Activated T-cell treated with anti-CD3 and anti-CD28 coated beads, Interleukin-2, amount 50 U/mL, for 24 hours (primary cell): ENCODE data around the gene C1QTNF12.

Source experiments
- DNase-seq: peaks from one replicate; pipeline ENCODE4 v3.0.0-alpha.2; 2020
- H3K27ac Mint-ChIP-seq: 2 replicates; pipeline ENCODE4 v1.8.0; 2020; ENCODE audit warnings: mild to moderate bottlenecking, mixed read lengths
- H3K27me3 Mint-ChIP-seq: 2 replicates; pipeline ENCODE4 v1.8.0; 2020; ENCODE audit warnings: mixed read lengths
- H3K36me3 Mint-ChIP-seq: 2 replicates; pipeline ENCODE4 v1.8.0; 2020; ENCODE audit warnings: low read depth, mixed read lengths
- H3K4me1 Mint-ChIP-seq: 2 replicates; pipeline ENCODE4 v1.8.0; 2020; ENCODE audit warnings: low read depth, mixed read lengths
- H3K4me3 Mint-ChIP-seq: 2 replicates; pipeline ENCODE4 v1.8.0; 2020; ENCODE audit warnings: mild to moderate bottlenecking, moderate library complexity, mixed read lengths
- H3K9me3 Mint-ChIP-seq: 2 replicates; pipeline ENCODE4 v1.8.0; 2020; ENCODE audit warnings: mixed read lengths

C1QTNF12 gene

DNA sequence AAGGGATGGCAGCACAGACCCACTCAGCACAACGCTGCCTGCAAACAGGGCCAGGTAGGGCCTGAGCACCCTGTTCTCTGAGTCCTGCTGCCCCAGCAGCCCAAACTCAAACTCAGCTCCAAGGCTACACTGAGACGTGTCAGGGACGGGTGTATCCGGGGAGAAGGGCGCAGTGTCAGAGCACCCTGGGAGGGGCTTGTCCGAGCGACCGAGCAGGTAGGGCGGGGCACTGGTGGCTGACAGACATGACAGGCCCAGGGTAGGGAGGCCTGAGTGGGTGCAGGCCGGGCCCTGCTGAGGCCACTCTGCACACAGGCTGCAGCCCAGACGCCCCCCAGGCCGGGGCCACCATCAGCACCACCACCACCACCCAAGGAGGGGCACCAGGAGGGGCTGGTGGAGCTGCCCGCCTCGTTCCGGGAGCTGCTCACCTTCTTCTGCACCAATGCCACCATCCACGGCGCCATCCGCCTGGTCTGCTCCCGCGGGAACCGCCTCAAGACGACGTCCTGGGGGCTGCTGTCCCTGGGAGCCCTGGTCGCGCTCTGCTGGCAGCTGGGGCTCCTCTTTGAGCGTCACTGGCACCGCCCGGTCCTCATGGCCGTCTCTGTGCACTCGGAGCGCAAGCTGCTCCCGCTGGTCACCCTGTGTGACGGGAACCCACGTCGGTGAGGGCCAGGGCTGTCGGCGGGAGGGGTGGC is 39.2 kb upstream of the C1QTNF12 start:
- H3K27ac Mint-ChIP-seq, result no peak overlapping the region
- no peaks in the 10 kb centered on the region for H3K27me3 Mint-ChIP-seq
- no peak overlapping the region for H3K4me3 Mint-ChIP-seq

GRCh38 chr1:1285102-1285571 is 38.6 kb upstream of the C1QTNF12 start:
- no peak overlapping the region for H3K4me3 Mint-ChIP-seq
- H3K9me3 Mint-ChIP-seq, result no peaks in the 10 kb centered on the region
- H3K36me3 Mint-ChIP-seq, result no peaks in the 10 kb centered on the region
- no peak overlapping the region for H3K27ac Mint-ChIP-seq
- H3K4me1 Mint-ChIP-seq, result peaks cover 5% of the 10 kb centered on the region
- no peak for DNase-seq
- H3K27me3 Mint-ChIP-seq, result no peaks in the 10 kb centered on the region

More for the DNA sequence above, 39.2 kb upstream of the C1QTNF12 start:
- DNase-seq, result no peak
- H3K9me3 Mint-ChIP-seq, result no peaks in the 10 kb centered on the region
- no peaks in the 10 kb centered on the region for H3K36me3 Mint-ChIP-seq
- H3K4me1 Mint-ChIP-seq, result peaks cover 5% of the 10 kb centered on the region

DNA sequence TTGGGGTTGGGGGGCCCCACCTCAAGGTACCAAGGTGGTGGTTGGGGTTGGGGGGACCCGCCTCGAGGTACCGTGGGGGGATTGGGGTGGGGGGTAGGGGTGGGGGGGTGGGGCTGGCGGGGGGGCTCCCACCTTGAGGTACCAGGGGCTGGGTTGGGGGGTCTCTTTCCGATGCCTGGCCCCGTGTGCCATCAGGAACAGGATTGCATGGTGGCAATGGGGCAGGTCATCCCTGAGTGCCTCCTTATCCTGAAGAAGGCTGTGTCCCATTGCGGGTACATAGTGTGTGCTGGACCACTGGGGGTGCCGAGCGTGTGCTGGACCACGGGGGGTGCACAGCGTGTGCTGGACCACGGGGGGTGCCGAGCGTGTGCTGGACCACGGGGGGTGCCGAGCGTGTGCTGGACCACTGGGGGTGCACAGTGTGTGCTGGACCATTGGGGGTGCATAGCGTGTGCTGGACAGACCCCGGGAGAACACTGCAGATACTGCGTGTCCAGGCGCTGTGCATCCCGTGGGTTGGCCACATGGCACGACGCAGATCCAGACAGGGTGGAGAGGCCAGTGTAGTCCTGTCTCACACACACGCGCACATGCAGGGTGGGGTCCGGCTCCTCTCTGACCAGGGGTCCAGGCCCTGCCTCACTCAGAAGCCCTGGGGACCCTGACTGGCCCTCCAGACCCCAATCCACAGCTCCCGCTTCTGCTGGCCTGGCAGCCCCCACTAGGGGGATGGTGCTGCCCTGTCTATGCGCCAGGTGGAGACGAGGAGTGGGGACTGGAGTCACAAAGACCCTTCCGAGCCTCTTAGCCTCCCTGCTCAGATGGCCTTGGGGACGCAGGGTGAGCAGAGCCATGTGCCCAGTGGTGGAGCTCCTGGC is 37.9 kb upstream of the C1QTNF12 start:
- no peak overlapping the region for H3K27ac Mint-ChIP-seq
- DNase-seq, result no peak
- no peaks in the 10 kb centered on the region for H3K36me3 Mint-ChIP-seq
- no peak overlapping the region for H3K4me3 Mint-ChIP-seq
- no peaks in the 10 kb centered on the region for H3K27me3 Mint-ChIP-seq
- no peaks in the 10 kb centered on the region for H3K9me3 Mint-ChIP-seq
- H3K4me1 Mint-ChIP-seq, result peaks cover 5% of the 10 kb centered on the region

GRCh38 chr1:1283821-1284220 is 37.3 kb upstream of the C1QTNF12 start:
- no peak for DNase-seq
- no peak overlapping the region for H3K4me3 Mint-ChIP-seq
- no peaks in the 10 kb centered on the region for H3K9me3 Mint-ChIP-seq
- H3K27ac Mint-ChIP-seq, result no peak overlapping the region
- peaks cover 5% of the 10 kb centered on the region for H3K4me1 Mint-ChIP-seq
- H3K36me3 Mint-ChIP-seq, result no peaks in the 10 kb centered on the region
- H3K27me3 Mint-ChIP-seq, result no peaks in the 10 kb centered on the region

DNA sequence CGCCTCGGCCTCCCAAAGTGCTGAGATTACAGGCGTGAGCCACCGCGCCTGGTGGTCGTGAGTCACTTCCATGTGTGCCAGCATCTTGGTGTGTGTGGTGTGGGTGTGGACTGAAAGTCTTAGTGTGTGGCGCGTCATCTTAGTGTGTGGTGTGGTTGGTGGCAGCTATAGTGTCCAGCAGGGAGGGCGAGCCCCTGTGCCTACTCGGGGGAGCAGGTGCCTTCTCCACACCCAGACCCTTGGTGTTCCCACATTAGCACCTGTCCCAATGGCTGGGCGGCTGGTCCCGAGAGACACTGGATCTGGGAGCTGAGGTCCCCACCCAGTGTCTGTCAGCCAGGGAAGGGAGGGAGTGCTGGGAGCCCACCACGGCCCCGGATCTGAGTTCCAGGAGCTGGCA is 36.5 kb upstream of the C1QTNF12 start:
- Mint-ChIP-seq H3K27me3 (no peaks in the 10 kb centered on the region), H3K4me1 (peaks cover 5% of the 10 kb centered on the region), H3K4me3 (no peak overlapping the region), H3K36me3 (no peaks in the 10 kb centered on the region), H3K27ac (no peak overlapping the region), H3K9me3 (no peaks in the 10 kb centered on the region)
- no peak for DNase-seq

DNA sequence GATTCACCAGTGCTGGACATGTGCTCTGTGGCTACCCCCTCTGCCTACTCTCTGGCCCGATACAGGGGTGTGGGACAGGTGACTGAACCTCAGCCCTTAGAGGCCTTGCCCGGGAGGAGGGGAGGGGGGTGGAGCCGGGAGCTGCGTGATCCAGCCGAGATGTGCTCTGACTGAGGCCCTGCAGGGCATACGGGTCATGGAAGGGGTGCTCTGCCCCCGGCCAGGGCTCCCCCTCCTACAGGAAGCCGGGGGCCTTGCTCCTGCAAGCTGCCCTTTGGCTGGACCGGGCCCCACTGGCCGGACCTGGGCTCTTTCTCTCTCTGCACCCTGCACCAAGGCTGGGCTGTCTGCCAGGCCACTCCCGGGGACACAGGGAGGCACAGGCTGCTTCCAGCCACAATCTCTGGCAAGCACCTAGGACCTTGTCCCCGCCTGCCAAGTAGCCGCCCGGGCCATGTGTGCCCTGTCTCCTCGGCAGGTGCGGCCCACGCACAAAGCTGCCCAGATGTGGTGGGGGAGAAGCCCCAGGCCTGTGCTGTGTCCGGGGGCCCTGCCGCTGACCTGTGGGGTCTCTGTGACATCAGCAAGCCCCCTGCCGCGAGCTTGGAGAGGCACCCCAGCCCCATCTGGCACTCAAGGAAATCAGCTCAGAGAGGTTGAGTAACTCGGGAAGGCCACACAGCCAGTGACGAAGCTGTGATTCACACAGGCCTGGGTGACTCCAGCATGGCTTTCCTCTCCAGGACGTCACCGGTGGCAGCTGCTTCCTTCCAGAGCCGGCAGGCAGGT is 35.2 kb upstream of the C1QTNF12 start:
- H3K4me1 Mint-ChIP-seq, result peaks cover 5% of the 10 kb centered on the region
- H3K9me3 Mint-ChIP-seq, result no peaks in the 10 kb centered on the region
- DNase-seq, result no peak
- no peaks in the 10 kb centered on the region for H3K36me3 Mint-ChIP-seq
- no peaks in the 10 kb centered on the region for H3K27me3 Mint-ChIP-seq
- no peak overlapping the region for H3K27ac Mint-ChIP-seq
- no peak overlapping the region for H3K4me3 Mint-ChIP-seq

DNA sequence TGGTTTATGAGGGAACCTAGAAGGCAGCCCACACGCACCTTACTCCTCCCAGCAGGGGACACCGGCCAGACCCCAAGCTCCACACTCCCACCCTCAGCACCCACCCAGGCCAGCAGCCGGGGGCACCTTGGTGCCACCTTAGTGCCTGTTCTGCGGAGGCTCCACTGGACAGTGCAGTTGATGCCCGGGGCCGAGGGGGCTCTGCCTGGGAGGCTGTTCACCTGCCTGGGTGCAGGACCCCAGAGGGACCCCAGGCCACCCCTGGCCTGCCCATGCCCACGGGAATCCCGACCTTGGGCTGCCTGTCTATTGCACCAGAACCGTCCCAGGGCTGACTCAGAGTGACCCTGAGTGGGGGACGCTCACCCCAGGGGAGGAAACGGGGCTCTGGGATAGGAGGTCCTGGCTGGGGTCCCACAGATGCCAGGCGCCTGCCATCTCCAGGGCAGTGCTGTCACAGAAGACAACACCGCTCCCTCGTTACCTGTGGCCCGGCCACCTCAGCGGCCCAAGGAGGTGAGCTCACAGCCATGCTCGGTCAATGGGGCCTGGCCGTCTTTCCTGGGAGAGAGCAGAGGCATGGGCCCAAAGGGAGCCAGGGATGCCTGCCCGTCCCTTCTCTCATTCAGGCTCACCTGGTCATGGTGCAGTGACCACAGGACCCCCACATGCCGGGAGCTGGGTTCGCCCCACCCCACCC is 34.4 kb upstream of the C1QTNF12 start:
- Mint-ChIP-seq H3K4me3 (no peak overlapping the region), H3K27ac (no peak overlapping the region), H3K36me3 (no peaks in the 10 kb centered on the region), H3K9me3 (no peaks in the 10 kb centered on the region), H3K4me1 (peaks cover 5% of the 10 kb centered on the region), H3K27me3 (no peaks in the 10 kb centered on the region)
- DNase-seq, result no peak

DNA sequence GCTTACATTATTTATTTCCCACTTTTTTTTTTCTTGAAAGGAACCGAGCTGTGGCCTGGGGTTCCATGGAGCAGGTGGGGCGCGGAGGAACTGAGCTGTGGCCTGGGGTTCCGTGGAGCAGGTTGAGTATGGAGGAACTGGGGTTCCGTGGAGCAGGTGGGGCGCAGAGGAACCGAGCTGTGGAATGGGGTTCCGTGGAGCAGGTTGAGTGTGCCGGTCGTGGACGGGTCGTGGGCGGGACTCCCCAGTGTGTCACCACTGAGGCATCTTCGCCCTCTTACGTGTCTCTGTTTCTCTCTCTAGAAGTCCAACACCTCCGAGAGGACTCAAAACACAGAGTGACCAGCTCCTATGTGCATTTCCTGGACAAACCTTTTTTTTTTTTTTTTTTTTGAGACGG is 32.5 kb upstream of the C1QTNF12 start:
- no peak overlapping the region for H3K4me3 Mint-ChIP-seq
- peaks cover 13% of the 10 kb centered on the region for H3K4me1 Mint-ChIP-seq
- H3K27ac Mint-ChIP-seq, result no peak overlapping the region
- H3K9me3 Mint-ChIP-seq, result no peaks in the 10 kb centered on the region
- H3K36me3 Mint-ChIP-seq, result no peaks in the 10 kb centered on the region
- no peak for DNase-seq
- H3K27me3 Mint-ChIP-seq, result no peaks in the 10 kb centered on the region

DNA sequence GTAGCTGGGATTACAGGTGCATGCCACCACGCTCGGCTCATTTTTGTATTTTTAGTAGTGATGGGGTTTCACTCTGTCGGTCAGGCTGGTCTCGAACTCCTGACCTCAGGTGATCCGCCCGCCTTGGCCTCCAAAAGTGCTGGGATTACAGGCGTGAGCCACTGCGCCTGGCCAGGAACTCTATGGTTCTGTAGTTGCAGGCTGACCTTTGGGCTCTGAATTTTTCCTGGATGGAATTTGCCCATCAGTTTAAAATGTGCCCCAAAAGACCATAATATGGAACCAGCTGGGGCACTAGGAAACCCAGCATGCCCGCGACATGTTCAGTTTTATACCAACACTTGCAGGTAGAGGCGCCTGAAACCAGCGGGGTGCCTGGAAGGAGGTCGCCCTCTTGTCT is 32.1 kb upstream of the C1QTNF12 start:
- no peak for DNase-seq
- no peak overlapping the region for H3K27ac Mint-ChIP-seq
- H3K4me3 Mint-ChIP-seq, result no peak overlapping the region
- H3K9me3 Mint-ChIP-seq, result no peaks in the 10 kb centered on the region
- H3K4me1 Mint-ChIP-seq, result peaks cover 13% of the 10 kb centered on the region
- no peaks in the 10 kb centered on the region for H3K36me3 Mint-ChIP-seq
- no peaks in the 10 kb centered on the region for H3K27me3 Mint-ChIP-seq

GRCh38 chr1:1275836-1276235 is 29.3 kb upstream of the C1QTNF12 start:
- Mint-ChIP-seq H3K9me3 (no peaks in the 10 kb centered on the region), H3K4me3 (peak overlapping the region; percentile 6)
- DNase-seq, result no peak

GRCh38 chr1:1274931-1275431 is 28.5 kb upstream of the C1QTNF12 start:
- Mint-ChIP-seq H3K27me3 (no peaks in the 10 kb centered on the region), H3K4me3 (peak overlapping the region; percentile 74), H3K9me3 (no peaks in the 10 kb centered on the region), H3K36me3 (peaks cover 31% of the 10 kb centered on the region), H3K27ac (peak overlapping the region; percentile 72), H3K4me1 (peaks cover 36% of the 10 kb centered on the region)
- no peak for DNase-seq

More at GRCh38 chr1:1275836-1276235, 29.3 kb upstream of the C1QTNF12 start:
- H3K27me3 Mint-ChIP-seq, result no peaks in the 10 kb centered on the region
- peaks cover 28% of the 10 kb centered on the region for H3K4me1 Mint-ChIP-seq
- H3K36me3 Mint-ChIP-seq, result peaks cover 23% of the 10 kb centered on the region
- H3K27ac Mint-ChIP-seq, result peak overlapping the region; percentile 11

- no peak for DNase-seq
- Mint-ChIP-seq H3K4me3 (peak overlapping the region; percentile 74), H3K9me3 (no peaks in the 10 kb centered on the region), H3K27ac (peak overlapping the region; percentile 72), H3K27me3 (no peaks in the 10 kb centered on the region), H3K4me1 (peaks cover 41% of the 10 kb centered on the region), H3K36me3 (peaks cover 37% of the 10 kb centered on the region)
Observed at GRCh38 chr1:1274299-1274930, 27.9 kb upstream of the C1QTNF12 start.

- DNase-seq, result peak; percentile 95
- peaks cover 39% of the 10 kb centered on the region for H3K36me3 Mint-ChIP-seq
- peak within 1 kb of the TSS; percentile 91 for H3K4me3 Mint-ChIP-seq
- H3K9me3 Mint-ChIP-seq, result no peaks in the 10 kb centered on the region
- no peaks in the 10 kb centered on the region for H3K27me3 Mint-ChIP-seq
- peaks cover 41% of the 10 kb centered on the region for H3K4me1 Mint-ChIP-seq
- peak within 1 kb of the TSS; percentile 94 for H3K27ac Mint-ChIP-seq
Observed at GRCh38 chr1:1273512-1274298, 27.2 kb upstream of the C1QTNF12 start, which contains the start of gene UBE2J2. Gene UBE2J2 (minus strand): TSS chr1:1273854. CDS start chr1:1267992, 5,862 bp downstream.
